DMS153 (cell line): ENCODE data around the gene CLMN.

Experiments
- DNase-seq: peaks from one replicate; lab custom pipeline; 2025; lab: John Stamatoyannopoulos, UW

Gene CLMN

GRCh38 chr14:95237958-95238340 lies 81.8 kb downstream of the CLMN start:
- no peak for DNase-seq

- no peak for DNase-seq
Observed at GRCh38 chr14:95237121-95237957, 82.4 kb downstream of the CLMN start.

GRCh38 chr14:95236221-95236620 lies 83.5 kb downstream of the CLMN start:
- DNase-seq: no peak

GRCh38 chr14:95235767-95236166 lies 83.9 kb downstream of the CLMN start:
- DNase-seq: no peak

- no peak for DNase-seq
Observed at GRCh38 chr14:95235351-95235750, 84.4 kb downstream of the CLMN start.

GRCh38 chr14:95234426-95234825 lies 85.3 kb downstream of the CLMN start:
- DNase-seq: no peak

GRCh38 chr14:95233702-95234241 lies 85.9 kb downstream of the CLMN start:
- no peak for DNase-seq

GRCh38 chr14:95232894-95233584 lies 86.7 kb downstream of the CLMN start:
- DNase-seq: no peak

- no peak for DNase-seq
Observed at GRCh38 chr14:95231966-95232633, 87.6 kb downstream of the CLMN start.

GRCh38 chr14:95229749-95230148 lies 90.0 kb downstream of the CLMN start:
- DNase-seq: no peak

GRCh38 chr14:95228240-95228639 lies 91.5 kb downstream of the CLMN start:
- DNase-seq: no peak

GRCh38 chr14:95227279-95227860 lies 92.3 kb downstream of the CLMN start:
- peak; percentile 42 for DNase-seq

GRCh38 chr14:95226801-95227200 lies 92.9 kb downstream of the CLMN start:
- peak; percentile 57 for DNase-seq

- no peak for DNase-seq
Observed at GRCh38 chr14:95225251-95225887, 94.3 kb downstream of the CLMN start.

GRCh38 chr14:95222870-95223398 lies 96.8 kb downstream of the CLMN start:
- DNase-seq: no peak

GRCh38 chr14:95222151-95222631 lies 97.5 kb downstream of the CLMN start:
- DNase-seq: no peak

GRCh38 chr14:95221531-95221930 lies 98.2 kb downstream of the CLMN start:
- no peak for DNase-seq

- no peak for DNase-seq
Observed at GRCh38 chr14:95220663-95221231, 99.0 kb downstream of the CLMN start.

GRCh38 chr14:95218472-95219193 lies 101.1 kb downstream of the CLMN start:
- DNase-seq: no peak

GRCh38 chr14:95218006-95218405 lies 101.7 kb downstream of the CLMN start:
- no peak for DNase-seq
